Progenitor cell of endocrine pancreas (in vitro differentiated cells): Measurements from ENCODE around the gene CAND2. TPM values are rescaled to one million over a fixed set of nuclear protein-coding genes. Genes with fewer than 3 reads are reported as not detected.
A peak's percentile ranks its signal among the peaks of the same experiment; 100 is the strongest.
"Not testable (repeated sequence)": the region's sequence is repeated elsewhere in the genome, so short reads cannot be mapped to it uniquely, and the experiment has no call there.

Experiments
- DNase-seq: peaks from one replicate; pipeline ENCODE4 v3.0.0; 2021; ENCODE audit warnings: low spot score; ENCODE audit not compliant: unreplicated experiment
- H3K27ac Mint-ChIP-seq: 2 replicates; pipeline ENCODE4 v1.8.0; 2021; ENCODE audit warnings: mild to moderate bottlenecking, moderate library complexity, mixed read lengths
- H3K27me3 Mint-ChIP-seq: 2 replicates; pipeline ENCODE4 v1.8.0; 2021; ENCODE audit warnings: mixed read lengths
- H3K36me3 Mint-ChIP-seq: 2 replicates; pipeline ENCODE4 v1.8.0; 2022; ENCODE audit warnings: mixed read lengths; ENCODE audit not compliant: insufficient read depth
- H3K4me1 Mint-ChIP-seq: 2 replicates; pipeline ENCODE4 v1.8.0; 2021; ENCODE audit warnings: low read depth, mixed read lengths
- H3K4me3 Mint-ChIP-seq: 2 replicates; pipeline ENCODE4 v1.8.0; 2021; ENCODE audit warnings: low read depth, mild to moderate bottlenecking, moderate library complexity, mixed read lengths
- H3K9me3 Mint-ChIP-seq: 2 replicates; pipeline ENCODE4 v1.8.0; 2021; ENCODE audit warnings: low read depth, mixed read lengths
- CTCF ChIP-seq: fragments of 200-600 bp; sonication (generic); IDR thresholded peaks from one replicate; pipeline ENCODE4 v1.5.0; 2021; ENCODE audit warnings: antibody characterized with exemption, mild to moderate bottlenecking; ENCODE audit not compliant: unreplicated experiment
- total RNA-seq: library from RNA; stranded (reverse); gene quantifications from 2 replicates; pipeline ENCODE4 v1.2.1, GENCODE V29; 2021

CAND2 gene
- total RNA-seq, 1 donor from 2014 or later, result 11.0 TPM

DNA sequence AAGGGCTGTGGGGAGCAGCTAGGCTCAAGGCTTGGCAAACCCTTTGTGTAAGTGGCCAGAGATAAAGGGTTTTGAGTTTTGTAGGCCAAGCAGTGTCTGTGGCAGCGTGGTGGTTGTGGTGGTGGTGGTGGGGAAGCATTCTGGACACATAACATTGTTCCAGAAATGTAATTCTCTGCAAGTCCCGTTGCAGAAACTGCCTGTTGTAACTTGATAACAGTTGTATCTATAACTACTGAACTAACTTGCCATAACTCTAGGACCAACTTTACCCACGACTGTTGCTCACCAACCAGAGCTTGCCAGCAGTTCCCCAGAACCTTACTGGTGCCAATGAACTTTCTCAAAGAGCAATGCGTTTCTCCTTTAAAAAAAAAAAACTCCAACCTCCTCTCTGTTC lies 19.3 kb upstream of the CAND2 start:
- Mint-ChIP-seq H3K9me3 (peaks cover 3% of the 10 kb centered on the region), H3K4me1 (peaks cover 10% of the 10 kb centered on the region), H3K27ac (peak overlapping the region; percentile 41), H3K36me3 (no peaks in the 10 kb centered on the region), H3K27me3 (peaks cover 6% of the 10 kb centered on the region), H3K4me3 (no peak overlapping the region)
- TF ChIP-seq CTCF, result no peak
- DNase-seq, result no peak

DNA sequence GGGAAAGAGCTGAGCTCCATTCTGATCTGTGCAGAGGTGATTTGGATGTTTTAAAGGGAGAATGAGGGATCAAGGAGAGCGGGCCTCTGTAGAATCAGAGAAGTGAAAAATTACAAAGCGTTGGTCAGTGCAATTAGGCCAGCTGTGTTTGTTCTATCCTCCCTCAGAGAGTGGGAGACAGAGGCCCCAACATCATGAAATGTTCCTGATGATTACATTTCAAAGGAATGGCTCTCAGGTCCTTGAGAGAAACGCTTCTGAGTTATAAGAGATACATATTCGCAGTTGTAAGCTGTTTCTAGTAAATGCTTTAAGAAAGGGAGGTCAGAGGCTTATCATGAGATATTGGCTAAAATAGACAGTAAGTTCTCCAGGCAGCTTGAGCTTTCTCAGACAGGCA lies 15.7 kb upstream of the CAND2 start:
- Mint-ChIP-seq H3K4me3 (no peak overlapping the region), H3K9me3 (peaks cover 4% of the 10 kb centered on the region), H3K27ac (no peak overlapping the region), H3K27me3 (no peaks in the 10 kb centered on the region), H3K4me1 (peaks cover 17% of the 10 kb centered on the region), H3K36me3 (no peaks in the 10 kb centered on the region)
- DNase-seq, result no peak
- TF ChIP-seq CTCF, result no peak

DNA sequence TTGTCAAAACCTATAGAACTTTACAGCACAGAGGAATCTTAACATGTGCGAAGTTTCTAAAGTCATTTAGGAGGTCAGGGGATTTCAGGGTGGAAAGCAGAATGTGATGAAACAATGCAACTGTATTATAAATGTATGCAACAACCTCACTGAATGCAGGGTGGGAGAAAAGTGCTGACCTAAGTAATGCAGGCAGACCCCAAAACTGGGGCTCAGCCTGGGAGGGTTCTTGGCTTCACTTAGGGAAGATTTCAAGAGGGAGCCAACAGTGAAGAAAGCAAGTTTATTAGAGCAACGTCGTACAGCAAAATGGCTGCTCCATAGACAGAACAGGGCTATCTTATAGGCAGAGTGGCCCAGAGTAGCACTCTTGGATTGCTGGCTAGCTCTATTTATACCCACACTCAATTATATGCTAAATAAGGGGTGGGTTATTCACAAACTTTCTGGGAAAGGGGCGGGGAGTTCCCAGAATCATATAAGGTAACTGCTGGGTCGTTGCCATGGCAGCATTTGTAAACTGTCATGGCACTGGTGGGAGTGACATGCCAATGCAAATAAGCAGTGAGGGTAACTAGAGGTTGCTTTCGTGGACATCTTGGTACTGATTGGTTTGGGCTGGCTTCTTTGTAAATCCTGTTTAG lies 14.2 kb upstream of the CAND2 start:
- DNase-seq, result no peak
- Mint-ChIP-seq H3K4me3 (no peak overlapping the region), H3K9me3 (peaks cover 4% of the 10 kb centered on the region), H3K27me3 (no peaks in the 10 kb centered on the region), H3K36me3 (no peaks in the 10 kb centered on the region), H3K27ac (no peak overlapping the region), H3K4me1 (peaks cover 17% of the 10 kb centered on the region)
- no peak for TF ChIP-seq CTCF

DNA sequence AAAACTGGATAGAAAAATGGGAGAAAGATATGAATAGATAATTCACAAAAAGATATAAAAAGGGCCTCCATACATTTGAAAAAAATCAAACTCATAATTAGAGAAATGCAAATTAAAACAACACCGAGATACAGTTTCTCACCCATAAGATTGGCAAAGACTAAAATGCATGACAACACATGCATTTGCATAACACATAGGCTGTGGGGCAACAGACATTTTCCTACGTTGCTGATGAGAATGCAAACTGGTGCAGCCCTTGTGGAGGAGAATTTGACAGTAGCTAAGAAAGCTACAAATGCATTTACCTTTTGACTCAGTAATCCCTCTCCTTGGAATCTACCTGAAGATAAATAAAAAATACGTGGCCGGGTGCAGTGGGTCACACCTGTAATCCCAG lies 11.4 kb upstream of the CAND2 start:
- Mint-ChIP-seq H3K27ac (no peak overlapping the region), H3K4me3 (no peak overlapping the region), H3K9me3 (peaks cover 4% of the 10 kb centered on the region), H3K27me3 (peaks cover 2% of the 10 kb centered on the region), H3K4me1 (peaks cover 17% of the 10 kb centered on the region), H3K36me3 (no peaks in the 10 kb centered on the region)
- no peak for TF ChIP-seq CTCF
- no peak for DNase-seq

DNA sequence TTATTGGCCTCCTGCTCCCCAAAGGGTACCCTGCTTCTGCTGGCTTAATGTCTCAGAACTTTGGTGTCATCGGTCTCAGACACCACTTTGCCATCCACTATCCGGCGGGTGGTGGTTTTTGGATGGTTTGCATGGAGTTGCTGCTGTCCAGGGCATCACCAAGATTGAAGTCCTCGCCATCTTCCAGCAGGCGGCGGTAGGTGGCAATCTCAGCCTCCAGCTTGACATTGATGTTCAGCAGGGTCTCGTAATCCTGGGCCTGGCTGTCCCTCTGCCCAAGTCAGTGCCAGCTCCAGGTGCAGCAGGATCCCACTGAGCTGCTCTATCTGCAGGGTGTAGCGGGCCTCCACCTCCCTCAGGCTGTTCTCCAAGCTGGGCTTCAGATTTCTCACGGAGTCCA lies 9.1 kb upstream of the CAND2 start:
- TF ChIP-seq CTCF, result peak; percentile 52
- H3K27me3 Mint-ChIP-seq, H3K27ac Mint-ChIP-seq, H3K36me3 Mint-ChIP-seq, H3K4me1 Mint-ChIP-seq, H3K9me3 Mint-ChIP-seq, H3K4me3 Mint-ChIP-seq: not testable (repeated sequence)
- peak; percentile 64 for DNase-seq

DNA sequence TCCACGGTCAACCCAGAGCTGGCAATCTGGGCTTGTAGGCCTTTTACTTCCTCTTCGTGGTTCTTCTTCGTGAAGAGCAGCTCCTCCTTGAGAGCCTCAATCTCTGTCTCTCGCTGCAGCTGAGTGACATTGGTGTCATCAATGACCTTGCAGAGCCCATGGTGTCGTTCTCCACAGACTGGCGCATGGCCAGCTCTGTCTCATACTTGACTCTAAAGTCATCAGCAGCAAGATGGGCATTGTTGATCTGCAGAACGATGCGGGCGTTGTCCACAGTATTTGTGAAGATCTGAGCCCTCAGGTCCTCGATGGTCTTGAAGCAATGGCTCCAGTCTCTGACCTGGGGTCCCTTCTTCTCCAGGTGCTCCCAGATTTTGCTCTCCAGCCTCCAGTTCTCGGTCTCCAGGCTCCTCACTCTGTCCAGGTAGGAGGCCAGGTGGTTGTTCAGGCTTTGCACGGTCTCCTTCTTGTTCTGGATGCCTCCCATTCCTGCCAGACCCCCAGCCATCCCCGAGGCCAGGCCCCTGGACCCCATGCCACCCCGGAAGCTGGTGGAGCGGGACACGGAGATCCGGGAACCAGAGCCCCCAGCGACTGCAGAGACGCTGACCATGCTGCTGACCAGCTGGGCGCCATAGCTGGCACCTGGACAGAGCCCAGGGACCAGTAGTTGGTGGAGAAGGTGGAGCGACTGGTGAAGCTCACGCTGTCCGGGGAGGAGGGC lies 8.4 kb upstream of the CAND2 start:
- H3K27ac Mint-ChIP-seq, H3K4me1 Mint-ChIP-seq, DNase-seq, H3K36me3 Mint-ChIP-seq, H3K27me3 Mint-ChIP-seq, H3K4me3 Mint-ChIP-seq, H3K9me3 Mint-ChIP-seq: not testable (repeated sequence)
